Omental fat pad (tissue), 4 donors: ENCODE data around the gene ZNF791. TPM values are rescaled to one million over a fixed set of nuclear protein-coding genes. Genes with fewer than 3 reads are reported as not detected.

Experiments used
- ATAC-seq: fragments of 150-250 bp; one replicate; pipeline ENCODE4 v1.9.1; 2016; ENCODE audit warnings: mild to moderate bottlenecking, moderate library complexity; ENCODE audit not compliant: low FRiP score
- DNase-seq: peaks from one replicate; pipeline ENCODE4 v3.0.0-alpha.2; 2019; ENCODE audit warnings: low spot score
- total RNA-seq, 4 donors: library from RNA; depleted of rRNA; stranded (reverse); fragments of >200 nt; gene quantifications; one replicate each; pipeline ENCODE4 v1.1.0, GENCODE V29; 2016
- TF ChIP-seq, protein P1 (sequence below), 3 donors: fragments of 450-650 bp; IDR thresholded peaks; one replicate each; pipeline ENCODE4 v1.5.1; 2016 to 2017; ENCODE audit warnings: antibody characterized with exemption in 3 of 3, mild to moderate bottlenecking in 3 of 3, moderate library complexity in 2 of 3

Gene ZNF791
- total RNA-seq, 4 donors from 2014 or later = 12.9 to 23.3 (median 16.3) TPM

- DNase-seq = no peak
- TF ChIP-seq, protein P1, sequence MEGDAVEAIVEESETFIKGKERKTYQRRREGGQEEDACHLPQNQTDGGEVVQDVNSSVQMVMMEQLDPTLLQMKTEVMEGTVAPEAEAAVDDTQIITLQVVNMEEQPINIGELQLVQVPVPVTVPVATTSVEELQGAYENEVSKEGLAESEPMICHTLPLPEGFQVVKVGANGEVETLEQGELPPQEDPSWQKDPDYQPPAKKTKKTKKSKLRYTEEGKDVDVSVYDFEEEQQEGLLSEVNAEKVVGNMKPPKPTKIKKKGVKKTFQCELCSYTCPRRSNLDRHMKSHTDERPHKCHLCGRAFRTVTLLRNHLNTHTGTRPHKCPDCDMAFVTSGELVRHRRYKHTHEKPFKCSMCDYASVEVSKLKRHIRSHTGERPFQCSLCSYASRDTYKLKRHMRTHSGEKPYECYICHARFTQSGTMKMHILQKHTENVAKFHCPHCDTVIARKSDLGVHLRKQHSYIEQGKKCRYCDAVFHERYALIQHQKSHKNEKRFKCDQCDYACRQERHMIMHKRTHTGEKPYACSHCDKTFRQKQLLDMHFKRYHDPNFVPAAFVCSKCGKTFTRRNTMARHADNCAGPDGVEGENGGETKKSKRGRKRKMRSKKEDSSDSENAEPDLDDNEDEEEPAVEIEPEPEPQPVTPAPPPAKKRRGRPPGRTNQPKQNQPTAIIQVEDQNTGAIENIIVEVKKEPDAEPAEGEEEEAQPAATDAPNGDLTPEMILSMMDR (IDR thresholded peaks at IDR 0.05) = no peak
- ATAC-seq = no peak
Observed at GRCh38 chr19:12657966-12658365, 47.2 kb downstream of the ZNF791 start.

DNA sequence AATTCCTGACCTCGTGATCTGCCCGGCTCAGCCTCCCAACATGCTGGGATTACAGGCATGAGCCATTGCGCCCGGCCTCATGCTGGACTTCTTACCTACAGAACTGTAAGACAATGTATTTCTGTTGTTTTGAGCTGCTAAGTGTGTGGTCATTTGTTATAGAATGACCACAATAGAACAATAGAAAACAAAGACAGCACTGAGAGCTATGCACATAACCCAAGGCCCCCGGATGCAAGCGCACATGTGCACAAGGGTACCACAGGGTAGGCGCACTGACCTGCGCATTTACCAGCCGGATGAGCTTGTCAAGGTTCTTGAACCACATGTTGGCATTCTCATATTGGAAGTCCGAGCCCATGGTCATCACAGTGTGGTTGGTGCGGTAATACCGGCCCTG is 50.3 kb downstream of the ZNF791 start:
- TF ChIP-seq, protein P1 (IDR thresholded peaks at IDR 0.05) = no peak
- ATAC-seq = no peak

GRCh38 chr19:12664406-12665280 is 53.9 kb downstream of the ZNF791 start:
- no peak for ATAC-seq
- TF ChIP-seq, protein P1 (IDR thresholded peaks at IDR 0.05) = no peak
- no peak for DNase-seq

More for the DNA sequence above, 50.3 kb downstream of the ZNF791 start:
- DNase-seq = no peak

DNA sequence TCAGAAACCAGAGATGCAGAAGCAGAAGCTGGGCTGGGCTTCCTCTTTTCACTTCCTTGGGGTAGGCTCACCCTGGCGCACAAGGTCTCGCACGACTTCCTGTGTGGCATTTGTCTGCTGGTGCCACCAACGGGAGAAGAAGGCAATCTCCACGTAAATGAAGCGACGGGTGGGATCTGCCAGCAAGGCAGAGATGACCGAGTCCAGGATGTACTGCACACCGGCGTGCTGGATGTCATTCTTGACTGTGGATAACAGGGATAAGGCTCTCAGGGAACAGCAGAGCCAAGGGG is 54.5 kb downstream of the ZNF791 start:
- no peak for DNase-seq
- no peak for ATAC-seq
- TF ChIP-seq, protein P1 (IDR thresholded peaks at IDR 0.05) = no peak

GRCh38 chr19:12665671-12666264 is 55.0 kb downstream of the ZNF791 start:
- ATAC-seq = no peak
- DNase-seq = no peak
- TF ChIP-seq, protein P1 (IDR thresholded peaks at IDR 0.05) = no peak

GRCh38 chr19:12666265-12667048 is 55.7 kb downstream of the ZNF791 start, which contains the start of the genes MAN2B1 and WDR83:
Gene MAN2B1, minus strand, starts transcription at chr19:12666742. Its CDS starts 41 bp downstream, at chr19:12666701.
Gene WDR83, plus strand, starts transcription at chr19:12666807. Its CDS starts 2,984 bp downstream, at chr19:12669791.
- ATAC-seq = peak; percentile 58
- TF ChIP-seq, protein P1 (IDR thresholded peaks at IDR 0.05) = no peak

More at GRCh38 chr19:12666265-12667048, 55.7 kb downstream of the ZNF791 start, which contains the start of the genes MAN2B1 and WDR83:
- DNase-seq = peak; percentile 46
